Measurements from ENCODE around the gene SYPL1.

The SYPL1 gene

DNA sequence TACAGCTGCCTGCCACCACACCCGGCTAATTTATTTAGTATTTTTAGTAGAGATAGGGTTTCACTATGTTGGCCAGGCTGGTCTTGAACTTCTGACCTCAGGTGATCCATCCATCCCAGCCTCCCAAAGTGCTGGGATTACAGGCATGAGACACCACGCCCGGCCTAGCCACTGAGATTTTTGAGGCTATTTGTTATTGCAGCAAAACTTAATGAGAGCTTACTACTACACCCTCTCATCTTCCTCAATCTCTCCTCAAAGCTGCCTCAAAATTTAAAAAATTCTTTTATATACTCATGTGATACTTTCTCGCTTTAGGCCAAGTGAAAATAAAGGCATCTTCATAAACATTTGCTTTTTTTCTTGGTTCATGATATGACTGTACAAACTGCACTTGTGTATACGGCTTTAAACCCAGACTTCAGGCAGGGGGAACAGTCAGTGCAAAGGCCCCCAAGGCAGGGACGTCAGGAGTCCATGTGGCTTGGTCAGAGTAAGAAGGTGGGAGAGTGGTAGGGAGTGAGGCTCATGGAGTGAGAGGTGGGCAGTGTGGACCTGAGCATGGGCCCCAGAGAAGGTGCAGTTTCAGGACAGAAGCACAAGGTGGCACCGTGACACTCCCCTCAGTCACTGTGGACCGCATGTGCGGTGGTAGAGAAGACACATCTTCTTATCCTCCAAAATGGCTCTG, 55.5 kb downstream of the SYPL1 start:
- H3K4me3 ChIP-seq (ENCODE audit: low read depth, low read length) = no peak overlapping the region
- ChIA-PET POLR2A (no interaction called here), CTCF (interaction anchor here (0.6 to 10.4 kb wide), 23 partner anchors 9 to 407 kb away, joined by 3 to 400 read pairs (median 4); partner anchors contain the start of gene SYPL1)
- DNase-seq (ENCODE audit: low read depth, low spot score) = no peak
- TF ChIP-seq, protein P1, sequence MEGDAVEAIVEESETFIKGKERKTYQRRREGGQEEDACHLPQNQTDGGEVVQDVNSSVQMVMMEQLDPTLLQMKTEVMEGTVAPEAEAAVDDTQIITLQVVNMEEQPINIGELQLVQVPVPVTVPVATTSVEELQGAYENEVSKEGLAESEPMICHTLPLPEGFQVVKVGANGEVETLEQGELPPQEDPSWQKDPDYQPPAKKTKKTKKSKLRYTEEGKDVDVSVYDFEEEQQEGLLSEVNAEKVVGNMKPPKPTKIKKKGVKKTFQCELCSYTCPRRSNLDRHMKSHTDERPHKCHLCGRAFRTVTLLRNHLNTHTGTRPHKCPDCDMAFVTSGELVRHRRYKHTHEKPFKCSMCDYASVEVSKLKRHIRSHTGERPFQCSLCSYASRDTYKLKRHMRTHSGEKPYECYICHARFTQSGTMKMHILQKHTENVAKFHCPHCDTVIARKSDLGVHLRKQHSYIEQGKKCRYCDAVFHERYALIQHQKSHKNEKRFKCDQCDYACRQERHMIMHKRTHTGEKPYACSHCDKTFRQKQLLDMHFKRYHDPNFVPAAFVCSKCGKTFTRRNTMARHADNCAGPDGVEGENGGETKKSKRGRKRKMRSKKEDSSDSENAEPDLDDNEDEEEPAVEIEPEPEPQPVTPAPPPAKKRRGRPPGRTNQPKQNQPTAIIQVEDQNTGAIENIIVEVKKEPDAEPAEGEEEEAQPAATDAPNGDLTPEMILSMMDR (IDR thresholded peaks at IDR 0.05; ENCODE audit: insufficient read depth, low read length, missing control alignments) = peak; percentile 92

DNA sequence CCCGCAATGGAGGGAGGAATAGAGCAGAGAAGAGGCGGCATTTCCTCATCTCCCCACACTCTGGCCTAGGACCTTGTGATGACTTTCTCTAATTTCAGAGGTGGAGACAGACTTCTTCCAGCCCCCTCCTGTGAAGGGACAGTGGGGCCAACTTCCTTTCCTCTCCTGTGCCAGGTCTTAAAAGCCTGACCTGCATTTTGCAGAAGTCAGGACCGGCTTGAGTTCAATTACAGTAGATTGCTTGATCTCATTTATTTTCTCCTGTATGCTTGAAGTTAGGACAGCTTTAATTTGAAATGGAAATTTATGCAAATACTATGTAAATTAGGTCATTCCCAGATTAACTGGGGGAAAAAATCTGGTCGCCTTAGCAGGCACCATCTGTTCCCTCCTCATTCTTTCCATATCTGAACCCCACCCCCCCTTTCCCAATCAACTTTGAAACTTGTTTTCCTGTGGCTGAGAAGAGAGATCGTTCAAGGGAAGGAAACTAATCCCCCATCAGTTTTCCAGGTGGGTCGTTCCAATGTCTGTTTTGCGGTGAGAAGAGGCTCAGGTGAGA, 57.1 kb downstream of the SYPL1 start:
- POLR2A ChIA-PET = no interaction called here
- TF ChIP-seq, protein P1 (IDR thresholded peaks at IDR 0.05; ENCODE audit: insufficient read depth, low read length, missing control alignments) = no peak
- H3K4me3 ChIP-seq (ENCODE audit: low read depth, low read length) = no peak overlapping the region
- CTCF ChIA-PET = interaction anchor here (1.0 to 10.4 kb wide), 5 partner anchors 85 to 398 kb away, joined by 3 to 400 read pairs (median 8); no protein-coding TSS in a partner anchor
- no peak for DNase-seq (ENCODE audit: low read depth, low spot score)

GRCh38 chr7:106054156-106054910, 57.8 kb downstream of the SYPL1 start:
- ChIA-PET POLR2A (no interaction called here), CTCF (interaction anchor here (1.0 to 10.4 kb wide), 2 partner anchors 89 to 98 kb away, joined by 3 to 400 read pairs; no protein-coding TSS in a partner anchor)
- TF ChIP-seq, protein P1 (IDR thresholded peaks at IDR 0.05; ENCODE audit: insufficient read depth, low read length, missing control alignments) = no peak
- no peak for DNase-seq (ENCODE audit: low read depth, low spot score)
- H3K4me3 ChIP-seq (ENCODE audit: low read depth, low read length) = no peak overlapping the region

- CTCF ChIA-PET = interaction anchor here (10.4 kb wide), 1 partner anchor 99 kb away, joined by 400 read pairs; no protein-coding TSS in a partner anchor
Observed at GRCh38 chr7:106053109-106053508, 59.0 kb downstream of the SYPL1 start.

GRCh38 chr7:106052681-106053080, 59.4 kb downstream of the SYPL1 start:
- no peak for DNase-seq (ENCODE audit: low read depth, low spot score)
- TF ChIP-seq, protein P1 (IDR thresholded peaks at IDR 0.05; ENCODE audit: insufficient read depth, low read length, missing control alignments) = no peak
- H3K4me3 ChIP-seq (ENCODE audit: low read depth, low read length) = no peak overlapping the region
- CTCF ChIA-PET = interaction anchor here (2.8 to 10.4 kb wide), 3 partner anchors 10 to 112 kb away, joined by 13 to 400 read pairs (median 18); no protein-coding TSS in a partner anchor
- POLR2A ChIA-PET = interaction anchor here (0.8 kb wide), 1 partner anchor 102 kb away, joined by 3 read pairs; no protein-coding TSS in a partner anchor

More at GRCh38 chr7:106053109-106053508, 59.0 kb downstream of the SYPL1 start:
- POLR2A ChIA-PET = no interaction called here
- no peak overlapping the region for H3K4me3 ChIP-seq (ENCODE audit: low read depth, low read length)
- DNase-seq (ENCODE audit: low read depth, low spot score) = no peak
- TF ChIP-seq, protein P1 (IDR thresholded peaks at IDR 0.05; ENCODE audit: insufficient read depth, low read length, missing control alignments) = no peak

Data from AG04449 (cell line).